Left lung (tissue), 10 donors: ENCODE measurements around the gene RFT1. TPM values are rescaled to one million over a fixed set of nuclear protein-coding genes. Genes with fewer than 3 reads are reported as not detected.

ENCODE experiments used
- ATAC-seq: fragments of 200-7000 bp; cut with Tn5 transposase; one replicate; pipeline ENCODE4 v1.9.1; 2020; ENCODE audit warnings: moderate library complexity
- DNase-seq, 4 donors: peaks; one replicate each; pipeline ENCODE4 v3.0.0-alpha.2; 2013 to 2020
- H3K27ac ChIP-seq, 2 donors: fragments of 200-600 bp; sonication (generic) in 1 of 2; one replicate each; pipeline versions ENCODE4 v1.5.0 to v1.8.0; 2020 to 2021
- H3K27me3 ChIP-seq, 2 donors: fragments of 200-600 bp; sonication (generic) in 1 of 2; one replicate each; pipeline versions ENCODE4 v1.5.0 to v1.8.0; 2020 to 2021
- H3K36me3 ChIP-seq, 2 donors: fragments of 200-600 bp; sonication (generic) in 1 of 2; one replicate each; pipeline versions ENCODE4 v1.5.0 to v1.8.0; 2020 to 2021
- H3K4me1 ChIP-seq, 2 donors: fragments of 200-600 bp; one replicate each; pipeline ENCODE4 v1.8.0; 2021
- H3K4me3 ChIP-seq, 2 donors: fragments of 200-600 bp; sonication (generic) in 1 of 2; one replicate each; pipeline versions ENCODE4 v1.5.0 to v1.8.0; 2020 to 2021; ENCODE audit warnings: mild to moderate bottlenecking in 1 of 2
- H3K9me3 ChIP-seq, 2 donors: fragments of 200-600 bp; sonication (generic) in 1 of 2; one replicate each; pipeline versions ENCODE4 v1.5.0 to v1.8.0; 2020 to 2021
- CTCF ChIP-seq, 2 donors: fragments of 200-600 bp; sonication (generic) in 1 of 2; IDR thresholded peaks; one replicate each; pipeline versions ENCODE4 v1.5.0 to v1.8.0; 2021; ENCODE audit warnings: antibody characterized with exemption in 2 of 2
- intact Hi-C, 2 donors: fragments of 100-400 bp; cut with DNase I; formaldehyde crosslinking; loops; one replicate each; pipeline versions ENCODE4 v1.11.2 to v1.14.2; 2022
- polyA plus RNA-seq, 6 donors: library from polyadenylated mRNA; unstranded; fragments of 120-200 nt; gene quantifications; one replicate each; pipeline ENCODE4 v1.2.1, GENCODE V29; 2013; ENCODE audit not compliant: insufficient read length in 6 of 6
- total RNA-seq, 2 donors: library from RNA; stranded (reverse); fragmentation: NEBNext Ultra II Directional; extraction: Animal tissue kit (Norgen Biotek cat#: 25700); gene quantifications; one replicate each; pipeline ENCODE4 v1.2.1, GENCODE V29; 2021
- donor health status: DM: no; HTN: yes; CAD: no.
- donor health status: DM: no; HTN: no; CAD: no.

The RFT1 gene
- total and polyA plus RNA-seq, 8 donors, result 23.2 to 28.0 (median 24.4) TPM

- ATAC-seq, result no peak
- no peak for TF ChIP-seq CTCF (IDR thresholded peaks at IDR 0.05)
- no peaks in the 10 kb centered on the region for H3K4me1 ChIP-seq
- no peaks in the 10 kb centered on the region for H3K9me3 ChIP-seq
- intact Hi-C loops, result no loop called here
- H3K27me3 ChIP-seq, result no peaks in the 10 kb centered on the region
- no peak overlapping the region for H3K27ac ChIP-seq
- no peak overlapping the region for H3K4me3 ChIP-seq
- peaks cover 0 to 23% of the 10 kb centered on the region in 2 donors for H3K36me3 ChIP-seq
- no peak for DNase-seq
These were observed 46.3 kb downstream of the RFT1 start for GRCh38 chr3:53083949-53084309.

GRCh38 chr3:53083521-53083920 lies 46.7 kb downstream of the RFT1 start:
- DNase-seq, result peak in 1 of 4 donors; percentile 16
- H3K36me3 ChIP-seq, result peaks cover 0 to 22% of the 10 kb centered on the region in 2 donors
- no peak overlapping the region for H3K4me3 ChIP-seq
- H3K4me1 ChIP-seq, result no peaks in the 10 kb centered on the region
- intact Hi-C loops, result no loop called here
- no peak for TF ChIP-seq CTCF (IDR thresholded peaks at IDR 0.05)
- H3K27ac ChIP-seq, result no peak overlapping the region
- ATAC-seq, result no peak
- H3K27me3 ChIP-seq, result no peaks in the 10 kb centered on the region
- H3K9me3 ChIP-seq, result no peaks in the 10 kb centered on the region

- Histone ChIP-seq H3K36me3 (peaks cover 0 to 20% of the 10 kb centered on the region in 2 donors), H3K27me3 (no peaks in the 10 kb centered on the region), H3K4me3 (no peak overlapping the region), H3K9me3 (no peaks in the 10 kb centered on the region), H3K4me1 (no peaks in the 10 kb centered on the region), H3K27ac (no peak overlapping the region)
- DNase-seq, result no peak
- TF ChIP-seq CTCF (IDR thresholded peaks at IDR 0.05), result no peak
- intact Hi-C loops, result no loop called here
- ATAC-seq, result no peak
These were observed 47.5 kb downstream of the RFT1 start for GRCh38 chr3:53082736-53083135.

- DNase-seq (no peak), ATAC-seq (no peak)
- H3K36me3 ChIP-seq, result peaks cover 0 to 8% of the 10 kb centered on the region in 2 donors
- no peak overlapping the region for H3K27ac ChIP-seq
- no peak overlapping the region for H3K4me3 ChIP-seq
- no peaks in the 10 kb centered on the region for H3K27me3 ChIP-seq
- no peak for TF ChIP-seq CTCF (IDR thresholded peaks at IDR 0.05)
- intact Hi-C loops, result no loop called here
- H3K9me3 ChIP-seq, result no peaks in the 10 kb centered on the region
- H3K4me1 ChIP-seq, result no peaks in the 10 kb centered on the region
These were observed 48.9 kb downstream of the RFT1 start for GRCh38 chr3:53081318-53081717.

- no peaks in the 10 kb centered on the region for H3K4me1 ChIP-seq
- no peaks in the 10 kb centered on the region for H3K9me3 ChIP-seq
- no peak for TF ChIP-seq CTCF (IDR thresholded peaks at IDR 0.05)
- peaks cover 0 to 8% of the 10 kb centered on the region in 2 donors for H3K36me3 ChIP-seq
- ATAC-seq, result no peak
- no peak overlapping the region for H3K27ac ChIP-seq
- H3K4me3 ChIP-seq, result no peak overlapping the region
- no peak for DNase-seq
- intact Hi-C loops, result no loop called here
- H3K27me3 ChIP-seq, result no peaks in the 10 kb centered on the region
These were observed 49.5 kb downstream of the RFT1 start for GRCh38 chr3:53080612-53081205.
